Large intestine (tissue), 3 donors: ENCODE results near the gene BEST1. TPM values are rescaled to one million over a fixed set of nuclear protein-coding genes. Genes with fewer than 3 reads are reported as not detected.
"Not testable (repeated sequence)": the region's sequence is repeated elsewhere in the genome, so short reads cannot be mapped to it uniquely, and the experiment has no call there.

Experiments used
- DNase-seq, 2 donors: peaks; one replicate each; pipeline versions ENCODE4 v3.0.0 to v3.0.0-alpha.2; 2013
- H3K27ac ChIP-seq: one replicate; pipeline ENCODE4 v1.5.1; 2013; ENCODE audit warnings: low read length
- H3K27me3 ChIP-seq: 2 replicates; pipeline ENCODE4 v1.6.1; 2013; ENCODE audit warnings: low read length; ENCODE audit not compliant: control insufficient read depth, insufficient read depth
- H3K36me3 ChIP-seq: 2 replicates; pipeline ENCODE4 v1.6.1; 2013; ENCODE audit warnings: low read length; ENCODE audit not compliant: control insufficient read depth, insufficient read depth
- H3K4me1 ChIP-seq: one replicate; pipeline ENCODE4 v1.6.1; 2013; ENCODE audit warnings: low read length; ENCODE audit not compliant: control insufficient read depth, insufficient read depth
- H3K4me3 ChIP-seq: one replicate; pipeline ENCODE4 v1.5.1; 2013; ENCODE audit warnings: low read length
- H3K9me3 ChIP-seq: one replicate; pipeline ENCODE4 v1.6.1; 2013; ENCODE audit warnings: mild to moderate bottlenecking, low read depth, low read length, moderate library complexity; ENCODE audit not compliant: control insufficient read depth
- WGBS: methylation state at CpG from one replicate; pipeline ENCODE4 v1.1.5; 2013; ENCODE audit warnings: low lambda C conversion rate; ENCODE audit not compliant: insufficient coverage; 5-methylcytosine and 5-hydroxymethylcytosine counted together
- polyA plus RNA-seq: library from polyadenylated mRNA; unstranded; fragments of 120-200 nt; gene quantifications from one replicate; pipeline ENCODE4 v1.2.1, GENCODE V29; 2013

The BEST1 gene
- polyA plus RNA-seq, 1 donor, result 3.9 TPM

DNA sequence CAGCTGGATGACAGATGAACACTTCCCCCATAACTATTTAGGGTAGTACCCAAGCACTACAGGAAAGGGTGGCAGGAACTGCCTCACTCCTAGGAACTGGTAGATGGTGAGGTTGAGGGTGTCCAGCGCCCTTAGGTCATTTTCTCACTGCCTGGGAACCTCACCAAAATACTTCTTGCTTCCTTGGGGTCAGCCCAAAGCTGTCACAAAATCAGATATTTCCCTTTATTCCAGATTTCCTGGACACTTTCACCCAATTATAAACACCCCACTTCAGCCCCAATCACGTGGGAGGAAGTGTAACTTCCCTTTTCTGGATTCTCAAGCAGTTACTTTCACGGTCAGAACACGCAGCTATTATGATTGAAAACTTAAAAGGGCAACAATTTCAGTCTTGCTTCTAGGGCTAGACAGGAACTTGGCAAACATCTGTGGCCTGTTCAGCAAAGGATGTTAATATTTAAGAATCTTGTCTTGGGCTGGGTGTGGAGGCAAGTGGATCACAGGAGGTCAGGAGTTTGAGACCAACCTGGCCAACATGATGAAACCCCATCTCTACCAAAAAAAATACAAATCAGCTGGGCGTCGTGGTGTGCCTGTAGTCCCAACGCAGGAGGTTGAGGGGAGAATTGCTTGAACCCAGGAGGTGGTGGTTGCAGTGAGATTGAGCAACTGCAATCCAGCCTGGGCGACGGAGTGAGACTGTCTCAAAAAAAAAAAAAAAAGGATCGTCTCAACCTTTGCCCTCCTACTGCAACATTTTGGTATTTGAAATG is 13.3 kb downstream of the BEST1 start:
- peaks cover 41% of the 10 kb centered on the region for H3K36me3 ChIP-seq
- no peak overlapping the region for H3K4me3 ChIP-seq

DNA sequence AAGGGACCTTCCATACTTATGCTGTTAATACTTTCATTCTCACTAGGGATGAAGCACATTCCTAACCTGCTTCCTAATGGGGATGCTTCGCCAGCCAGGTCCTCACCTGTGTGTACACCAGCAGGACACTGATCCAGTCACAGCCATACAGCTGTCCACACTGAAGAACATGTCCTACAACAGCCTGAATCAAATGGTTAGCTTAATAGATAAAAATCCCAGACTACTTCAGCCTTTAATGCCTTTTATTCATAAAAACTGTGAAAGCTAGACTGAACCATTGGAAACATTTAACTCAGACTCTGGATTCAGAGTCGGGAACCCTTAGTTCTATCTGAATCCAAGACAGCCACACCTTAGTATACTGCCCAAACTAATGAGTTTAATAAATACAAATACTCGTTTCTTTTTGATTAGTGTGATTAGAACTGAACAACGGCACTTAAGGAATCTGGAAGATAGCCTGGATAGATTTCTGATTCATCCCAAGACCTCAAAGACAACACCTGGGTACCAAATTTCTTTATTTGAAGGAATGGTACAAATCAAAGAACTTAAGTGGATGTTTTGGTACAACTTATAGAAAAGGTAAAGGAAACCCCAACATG is 14.0 kb downstream of the BEST1 start:
- Histone ChIP-seq H3K9me3 (no peaks in the 10 kb centered on the region), H3K36me3 (peaks cover 41% of the 10 kb centered on the region), H3K27me3 (no peaks in the 10 kb centered on the region), H3K4me1 (peaks cover 60% of the 10 kb centered on the region), H3K27ac (peak overlapping the region; percentile 93), H3K4me3 (no peak overlapping the region)
- WGBS, result 40% methylated on average over 2 of the region's 4 CpGs
- DNase-seq, result peak in 1 of 2 donors; percentile 33

More for the DNA sequence above, 13.3 kb downstream of the BEST1 start:
- DNase-seq, result no peak
- H3K27me3 ChIP-seq, result no peaks in the 10 kb centered on the region
- H3K27ac ChIP-seq, result peak overlapping the region; percentile 93
- H3K9me3 ChIP-seq, result no peaks in the 10 kb centered on the region
- peaks cover 59% of the 10 kb centered on the region for H3K4me1 ChIP-seq
- 67% methylated on average over 1 of the region's 10 CpGs for WGBS

DNA sequence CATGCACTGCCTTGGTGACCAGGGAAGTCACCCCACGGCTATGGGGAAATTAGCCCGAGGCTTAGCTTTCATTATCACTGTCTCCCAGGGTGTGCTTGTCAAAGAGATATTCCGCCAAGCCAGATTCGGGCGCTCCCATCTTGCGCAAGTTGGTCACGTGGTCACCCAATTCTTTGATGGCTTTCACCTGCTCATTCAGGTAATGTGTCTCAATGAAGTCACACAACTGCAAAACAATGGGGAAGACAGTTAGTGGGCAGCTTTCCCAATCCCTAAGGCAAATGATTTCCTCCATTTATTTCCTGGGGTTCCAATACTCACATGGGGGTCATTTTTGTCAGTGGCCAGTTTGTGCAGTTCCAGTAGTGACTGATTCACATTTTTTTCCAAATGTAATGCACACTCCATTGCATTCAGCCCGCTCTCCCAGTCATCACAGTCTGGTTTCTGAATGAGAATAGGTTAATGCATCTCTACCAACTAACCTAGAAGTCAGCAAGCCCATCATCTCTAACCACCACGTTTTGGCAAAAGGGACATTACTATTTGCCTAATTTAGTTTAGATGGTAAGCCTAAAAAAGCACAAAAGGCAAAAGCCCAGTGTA is 14.6 kb downstream of the BEST1 start:
- peak overlapping the region; percentile 84 for H3K4me3 ChIP-seq
- DNase-seq, result peak in 1 of 2 donors; percentile 27
- not testable (repeated sequence) for H3K9me3 ChIP-seq, H3K27me3 ChIP-seq
- peaks cover 59% of the 10 kb centered on the region for H3K4me1 ChIP-seq
- H3K27ac ChIP-seq, result peak overlapping the region; percentile 93
- 20% methylated on average over 1 of the region's 9 CpGs for WGBS
- H3K36me3 ChIP-seq, result peaks cover 39% of the 10 kb centered on the region

DNA sequence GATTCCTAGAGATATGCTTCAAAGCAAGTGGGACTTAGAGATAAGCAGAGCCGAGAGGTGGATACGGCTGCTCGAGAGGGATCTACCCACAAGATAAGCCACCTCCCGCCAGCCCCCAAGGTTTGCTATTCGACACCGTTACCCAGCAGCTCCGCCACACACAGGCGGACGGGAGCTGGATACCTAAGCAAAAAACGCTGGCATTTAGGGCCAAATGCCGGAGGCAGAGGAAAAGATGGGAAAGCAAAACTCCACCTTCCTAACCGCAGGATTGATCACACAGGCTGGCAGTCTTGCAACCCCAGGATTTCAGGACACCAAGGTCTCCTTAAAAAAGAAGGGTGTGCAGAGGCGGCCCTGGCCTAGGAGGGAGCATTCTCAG is 16.6 kb downstream of the BEST1 start:
- Histone ChIP-seq H3K4me1 (peaks cover 59% of the 10 kb centered on the region), H3K4me3 (peak overlapping the region; percentile 84), H3K27ac (peak overlapping the region; percentile 93), H3K36me3 (peaks cover 35% of the 10 kb centered on the region), H3K27me3 (no peaks in the 10 kb centered on the region), H3K9me3 (no peaks in the 10 kb centered on the region)
- WGBS, result no CpG with 5 or more reads among the region's 13 CpGs
- DNase-seq, result peak in 1 of 2 donors; percentile 41

DNA sequence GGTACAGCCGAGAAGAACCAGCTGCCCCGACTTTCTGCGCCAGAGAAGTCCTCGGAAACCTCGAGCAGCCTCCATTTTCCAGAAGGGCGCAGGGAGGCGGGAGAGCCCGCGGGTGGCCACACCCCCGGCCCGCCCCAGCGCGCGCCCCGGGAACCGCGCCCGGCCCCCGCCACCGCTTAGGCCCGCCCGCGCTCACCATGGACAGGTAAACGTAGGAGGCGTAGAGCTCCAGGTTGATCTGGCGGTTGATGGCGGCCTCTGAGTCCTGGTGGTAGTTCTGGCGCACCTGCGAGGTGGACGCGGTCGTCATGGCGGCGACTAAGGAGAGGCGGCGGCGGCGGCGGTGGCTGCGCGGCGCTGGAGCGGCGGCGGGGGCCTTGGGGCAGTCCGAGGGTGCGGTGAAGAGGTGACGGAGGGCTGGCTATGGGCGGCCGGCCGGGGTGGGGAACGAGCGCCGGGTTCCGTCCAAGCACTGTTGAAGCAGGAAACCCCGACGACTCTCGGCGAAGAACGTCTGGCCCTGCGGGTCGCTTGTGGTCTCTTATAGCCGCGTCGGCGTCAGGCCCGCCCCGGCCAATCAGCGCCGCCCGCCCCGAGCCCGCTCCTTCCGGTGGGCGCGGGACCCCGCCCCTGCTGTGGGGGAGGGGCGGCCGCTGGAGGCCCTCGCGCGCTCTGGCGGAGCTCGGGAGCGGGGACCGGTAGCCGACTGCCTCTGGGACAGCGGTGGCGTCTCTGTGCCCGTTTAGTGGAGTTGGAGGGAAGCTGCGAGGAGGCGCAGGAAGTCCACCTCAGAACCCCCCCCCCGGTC is 17.2 kb downstream of the BEST1 start, which contains the start of gene FTH1:
Gene FTH1, minus strand, starts transcription at position 519 of the 808 bp plus-strand sequence. Its CDS starts 209 bp downstream, at position 310.
- H3K4me1 ChIP-seq, result peaks cover 59% of the 10 kb centered on the region
- WGBS, result no CpG with 5 or more reads among the region's 93 CpGs
- peaks cover 35% of the 10 kb centered on the region for H3K36me3 ChIP-seq
- peak within 1 kb of the TSS; percentile 84 for H3K4me3 ChIP-seq
- no peaks in the 10 kb centered on the region for H3K27me3 ChIP-seq
- no peaks in the 10 kb centered on the region for H3K9me3 ChIP-seq
- DNase-seq, result peak; percentile 90 to 95
- peak within 1 kb of the TSS; percentile 97 for H3K27ac ChIP-seq

DNA sequence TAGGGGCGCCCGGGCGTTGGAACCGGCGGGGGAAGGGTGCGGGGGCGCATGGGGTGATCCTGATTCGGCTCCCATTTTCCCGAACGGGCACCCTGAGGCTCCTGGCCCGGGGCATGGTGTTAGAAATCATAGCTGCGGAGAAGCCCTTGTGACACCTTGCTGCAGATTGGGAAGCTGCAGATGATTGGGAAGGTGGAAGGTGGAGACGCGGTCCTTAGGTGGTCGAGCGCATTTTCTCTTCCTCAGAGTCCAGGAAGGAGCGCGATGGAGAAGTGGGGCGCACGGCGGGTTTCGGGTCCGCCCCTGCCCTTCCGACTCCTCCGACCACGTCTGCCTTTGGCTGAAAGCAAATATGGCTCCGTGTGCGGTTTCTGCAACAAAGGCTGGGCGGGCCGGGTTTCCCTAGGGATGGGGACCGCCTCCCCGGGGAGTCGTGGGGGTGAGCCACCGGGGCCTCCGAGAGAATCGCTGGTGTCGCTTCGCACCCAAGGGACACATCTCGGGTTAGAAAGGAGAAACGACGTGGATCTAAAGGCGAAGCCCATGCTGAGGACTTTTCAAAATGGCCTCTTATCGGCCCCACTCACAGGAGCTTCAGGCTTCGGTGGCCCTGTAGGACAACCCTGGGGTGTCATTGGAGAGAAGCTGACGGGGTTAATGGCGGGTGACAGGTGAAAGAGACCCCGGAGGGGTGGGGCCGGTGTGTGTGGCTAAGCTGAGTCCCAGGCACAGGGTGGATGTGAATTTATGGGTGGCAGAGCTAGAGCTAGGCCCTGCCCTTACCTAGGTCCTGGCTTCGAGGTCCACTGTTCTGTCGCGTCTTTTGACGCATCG is 18.0 kb downstream of the BEST1 start:
- DNase-seq, result peak in 1 of 2 donors; percentile 80
- H3K27me3 ChIP-seq, result no peaks in the 10 kb centered on the region
- H3K27ac ChIP-seq, result peak overlapping the region; percentile 97
- H3K4me3 ChIP-seq, result peak overlapping the region; percentile 84
- WGBS, result no CpG with 5 or more reads among the region's 53 CpGs
- H3K4me1 ChIP-seq, result peaks cover 59% of the 10 kb centered on the region
- no peaks in the 10 kb centered on the region for H3K9me3 ChIP-seq
- H3K36me3 ChIP-seq, result peaks cover 27% of the 10 kb centered on the region

DNA sequence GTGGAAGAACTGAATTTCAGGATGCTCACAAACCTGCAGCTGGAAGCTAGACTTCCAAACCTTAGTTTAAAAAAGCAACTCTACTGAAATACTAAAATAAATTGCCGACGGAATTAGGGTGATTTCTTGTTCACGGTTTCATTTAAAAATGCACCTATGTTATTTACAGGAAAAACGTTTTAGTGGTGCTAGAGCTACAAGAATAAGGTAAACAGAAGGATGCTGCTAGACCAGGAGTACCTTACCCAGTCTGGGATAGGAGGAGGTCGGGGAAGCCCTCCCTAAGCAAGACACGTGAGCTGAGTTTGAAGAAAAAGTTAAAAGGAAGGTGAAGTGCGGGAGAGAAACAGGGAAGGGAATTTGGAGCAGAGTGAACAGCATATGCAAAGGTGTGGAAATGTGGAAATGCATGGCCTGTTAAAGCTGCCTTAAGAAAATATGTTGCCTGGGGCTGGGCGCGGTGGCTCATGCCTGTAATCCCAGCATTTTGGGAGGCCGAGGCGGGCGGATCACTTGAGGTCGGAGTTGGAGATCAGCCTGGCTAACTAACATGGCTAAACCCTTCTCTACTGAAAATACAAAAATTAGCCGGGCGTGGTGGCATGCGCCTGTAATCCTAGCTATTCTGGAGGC is 18.7 kb downstream of the BEST1 start:
- Histone ChIP-seq H3K4me1 (peaks cover 59% of the 10 kb centered on the region), H3K27ac (peak overlapping the region; percentile 97), H3K4me3 (peak overlapping the region; percentile 84), H3K36me3 (peaks cover 20% of the 10 kb centered on the region), H3K27me3 (no peaks in the 10 kb centered on the region), H3K9me3 (no peaks in the 10 kb centered on the region)
- 86% methylated on average over 2 of the region's 16 CpGs for WGBS
- DNase-seq, result no peak

DNA sequence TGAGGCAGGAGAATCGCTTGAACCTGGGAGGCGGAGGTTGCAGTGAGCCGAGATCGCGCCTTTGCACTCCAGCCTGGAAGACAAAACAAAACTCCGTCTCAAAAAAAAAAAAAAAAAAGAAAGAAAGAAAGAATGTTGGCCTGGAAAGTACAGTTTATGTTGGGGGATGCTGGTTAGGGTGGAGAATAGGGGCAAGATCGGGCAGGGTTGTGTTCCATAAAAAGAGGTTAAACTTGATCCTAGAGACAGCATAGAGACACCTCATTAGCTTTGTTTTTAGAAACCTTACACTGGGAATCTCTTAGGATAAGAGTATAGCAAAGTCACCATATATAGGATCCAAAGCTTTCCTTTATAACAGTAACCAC is 19.2 kb downstream of the BEST1 start:
- H3K36me3 ChIP-seq, result peaks cover 15% of the 10 kb centered on the region
- H3K4me3 ChIP-seq, result no peak overlapping the region
- H3K4me1 ChIP-seq, result peaks cover 59% of the 10 kb centered on the region
- WGBS, result 89% methylated on average over 5 of the region's 7 CpGs
- no peaks in the 10 kb centered on the region for H3K27me3 ChIP-seq
- H3K9me3 ChIP-seq, result no peaks in the 10 kb centered on the region
- H3K27ac ChIP-seq, result no peak overlapping the region
- no peak for DNase-seq
